ENCODE results near the gene OR4M1.
"Not testable (repeated sequence)": the region's sequence is repeated elsewhere in the genome, so short reads cannot be mapped to it uniquely, and the experiment has no call there.

OR4M1 gene

DNA sequence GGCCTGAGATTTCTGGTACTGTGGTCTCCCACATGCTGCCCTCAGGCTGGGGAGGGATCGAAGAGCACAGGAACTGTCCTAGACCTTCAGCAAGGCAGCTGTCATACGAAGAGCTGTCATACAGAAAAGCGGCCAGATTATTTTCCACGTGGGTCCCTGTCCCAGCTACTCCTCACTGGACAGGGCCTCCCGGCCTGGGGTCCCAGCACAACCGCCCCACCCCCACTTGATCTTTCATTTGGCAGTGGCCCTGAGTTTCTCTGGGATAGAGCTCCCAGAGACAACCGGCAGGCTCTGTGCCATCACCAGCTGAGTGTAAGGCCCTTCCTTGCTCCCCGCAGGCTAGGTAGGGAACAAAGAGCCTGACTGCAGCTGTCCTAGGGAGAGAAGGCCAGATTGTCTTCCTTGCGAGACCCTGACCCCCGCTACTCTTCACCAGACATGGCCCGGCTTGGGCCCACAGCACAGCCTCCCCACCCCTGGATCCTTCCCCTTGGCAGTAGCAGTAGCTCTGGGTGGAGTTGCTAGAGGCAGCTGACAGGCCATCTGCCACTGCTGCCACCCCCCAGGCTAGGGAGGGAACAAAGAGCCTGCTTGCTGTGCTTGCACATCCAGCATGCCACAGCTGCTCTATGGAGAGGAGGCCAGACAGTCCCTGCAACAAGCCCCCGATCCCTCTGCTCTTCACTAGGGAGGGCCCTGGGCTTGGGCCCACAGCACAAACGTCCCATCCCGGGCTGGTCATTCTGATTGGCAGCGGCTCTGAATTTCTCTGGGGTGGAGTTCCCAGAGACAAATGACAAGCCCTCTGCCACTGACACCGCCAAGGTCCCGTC lies 27.2 kb downstream of the OR4M1 start:
- Mint-ChIP-seq H3K4me1 (no peaks in the 10 kb centered on the region), H3K9me3 (no peaks in the 10 kb centered on the region), H3K27me3 (no peaks in the 10 kb centered on the region), H3K4me3 (no peak overlapping the region), H3K36me3 (no peaks in the 10 kb centered on the region), H3K27ac (no peak overlapping the region)
- ATAC-seq: peak; percentile 31

DNA sequence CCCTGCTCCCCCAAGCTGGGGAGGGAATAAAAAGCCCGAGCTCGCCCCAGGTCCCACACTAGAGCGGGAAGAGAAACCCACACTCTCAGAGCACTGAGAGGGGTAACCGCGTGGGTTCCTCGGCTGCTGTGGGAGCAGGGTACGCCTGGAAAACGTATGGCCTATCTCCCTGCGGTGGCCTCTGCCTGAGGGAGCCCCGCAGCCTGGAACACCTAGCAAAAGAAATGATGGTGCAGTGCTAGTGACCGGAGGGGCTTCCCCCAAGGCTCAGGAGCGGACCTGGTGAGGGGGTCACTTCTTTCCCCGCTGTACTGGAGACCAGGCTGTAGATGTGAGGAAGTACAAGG lies 27.8 kb downstream of the OR4M1 start:
- Mint-ChIP-seq H3K36me3 (no peaks in the 10 kb centered on the region), H3K27me3 (no peaks in the 10 kb centered on the region), H3K9me3 (no peaks in the 10 kb centered on the region), H3K27ac (no peak overlapping the region), H3K4me1 (no peaks in the 10 kb centered on the region), H3K4me3 (no peak overlapping the region)
- ATAC-seq: no peak

DNA sequence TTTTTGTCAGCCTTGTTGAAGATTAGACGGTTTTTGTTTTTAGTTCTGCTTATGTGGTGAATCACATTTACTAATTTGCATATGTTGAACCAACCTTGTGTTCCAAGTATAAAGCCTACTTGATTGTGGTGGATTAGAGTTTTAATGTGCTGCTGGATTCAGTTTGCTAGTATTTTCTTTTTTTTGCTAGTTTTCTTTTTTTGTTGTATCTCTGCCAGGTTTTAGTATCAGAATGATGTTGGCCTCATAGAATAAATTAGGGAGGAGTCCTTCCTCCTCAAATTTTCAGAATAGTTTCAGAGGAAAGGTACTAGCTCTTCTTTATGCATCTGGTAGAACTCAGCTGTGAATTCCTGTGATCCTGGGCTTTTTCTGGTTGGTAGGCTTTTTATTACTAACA lies 30.2 kb downstream of the OR4M1 start, which contains the start of gene OR4N2:
OR4N2 (plus strand) TSS at position 301 of the 400 bp plus-strand sequence. CDS start 23,679 bp downstream, outside the sequence.
- H3K4me3 Mint-ChIP-seq, H3K4me1 Mint-ChIP-seq, ATAC-seq, H3K9me3 Mint-ChIP-seq, H3K27ac Mint-ChIP-seq, H3K27me3 Mint-ChIP-seq, H3K36me3 Mint-ChIP-seq: not testable (repeated sequence)

DNA sequence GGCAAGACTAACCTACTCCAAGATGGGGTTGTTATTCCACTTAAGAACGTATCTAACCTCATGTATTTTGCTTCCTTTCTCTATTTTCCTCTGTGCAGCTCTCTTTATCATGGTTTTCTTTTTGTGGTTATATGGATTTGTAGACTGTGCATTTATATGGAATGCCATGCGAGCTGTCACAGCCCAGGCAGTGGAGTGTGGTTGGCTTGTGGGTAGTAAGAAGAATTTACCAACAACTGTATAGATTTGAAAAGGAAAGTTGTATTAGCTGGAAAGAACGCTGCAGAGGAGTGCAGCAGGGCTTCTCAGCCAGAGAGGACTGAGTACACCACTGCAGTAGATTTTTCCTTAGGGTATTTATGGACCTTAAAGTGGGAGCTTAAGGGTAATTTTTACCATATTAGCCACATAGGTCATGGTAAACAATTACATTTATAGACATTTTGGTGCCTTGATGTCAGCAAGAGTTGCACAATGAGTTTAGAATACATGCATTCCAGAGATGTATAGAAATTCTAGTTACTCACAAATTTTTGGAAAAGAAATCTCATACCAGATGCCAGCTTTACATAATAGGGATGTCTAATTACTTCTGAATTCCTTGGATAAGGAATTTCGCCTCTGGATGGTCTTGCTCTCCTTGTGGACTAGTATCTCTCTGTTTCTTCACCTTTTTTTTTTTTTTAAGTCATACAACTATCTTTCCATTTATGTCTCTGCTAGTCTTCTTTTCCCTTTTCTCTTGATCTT lies 40.0 kb downstream of the OR4M1 start:
- H3K27me3 Mint-ChIP-seq, H3K27ac Mint-ChIP-seq, H3K4me3 Mint-ChIP-seq, H3K9me3 Mint-ChIP-seq, H3K36me3 Mint-ChIP-seq, H3K4me1 Mint-ChIP-seq, ATAC-seq: not testable (repeated sequence)

DNA sequence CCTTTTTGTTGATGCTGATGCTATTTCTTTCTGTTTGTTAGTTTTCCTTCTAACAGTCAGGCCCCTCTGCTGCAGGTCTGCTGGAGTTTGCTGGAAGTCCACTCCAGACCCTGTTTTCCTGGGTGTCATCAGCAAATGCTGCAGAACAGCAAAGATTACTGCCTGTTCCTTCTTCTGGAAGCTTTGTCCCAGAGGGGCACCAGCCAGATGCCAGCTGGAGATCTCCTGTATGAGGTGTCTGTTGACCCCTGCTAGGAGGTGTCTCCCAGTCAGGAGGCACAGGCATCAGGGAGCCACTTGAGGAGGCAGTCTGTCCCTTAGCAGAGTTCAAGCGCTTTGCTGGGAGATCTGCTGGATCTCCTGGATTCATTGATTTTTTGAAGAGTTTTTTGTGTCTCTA lies 46.6 kb downstream of the OR4M1 start:
- H3K27ac Mint-ChIP-seq, H3K4me1 Mint-ChIP-seq, ATAC-seq, H3K9me3 Mint-ChIP-seq, H3K27me3 Mint-ChIP-seq, H3K4me3 Mint-ChIP-seq, H3K36me3 Mint-ChIP-seq: not testable (repeated sequence)

DNA sequence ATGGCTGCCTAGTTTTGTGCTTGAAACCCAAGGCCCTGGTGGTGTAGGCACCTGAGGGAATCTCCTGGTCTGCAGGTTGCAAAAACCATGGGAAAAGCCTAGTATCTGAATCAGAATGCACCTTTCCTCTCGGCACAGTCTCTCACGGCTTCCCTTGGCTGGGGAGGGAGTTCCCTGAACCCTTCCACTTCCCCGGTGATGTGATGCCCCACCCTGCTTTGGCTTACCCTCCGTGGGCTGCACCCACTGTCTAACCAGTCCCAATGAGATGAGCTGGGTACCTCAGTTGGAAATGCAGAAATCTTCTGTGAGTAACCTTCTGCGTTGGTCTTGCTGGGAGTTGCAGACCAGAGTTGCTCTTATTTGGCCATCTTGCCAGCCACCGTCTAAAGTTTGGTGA lies 47.7 kb downstream of the OR4M1 start:
- ATAC-seq, H3K27me3 Mint-ChIP-seq, H3K9me3 Mint-ChIP-seq, H3K4me1 Mint-ChIP-seq, H3K27ac Mint-ChIP-seq, H3K4me3 Mint-ChIP-seq, H3K36me3 Mint-ChIP-seq: not testable (repeated sequence)

DNA sequence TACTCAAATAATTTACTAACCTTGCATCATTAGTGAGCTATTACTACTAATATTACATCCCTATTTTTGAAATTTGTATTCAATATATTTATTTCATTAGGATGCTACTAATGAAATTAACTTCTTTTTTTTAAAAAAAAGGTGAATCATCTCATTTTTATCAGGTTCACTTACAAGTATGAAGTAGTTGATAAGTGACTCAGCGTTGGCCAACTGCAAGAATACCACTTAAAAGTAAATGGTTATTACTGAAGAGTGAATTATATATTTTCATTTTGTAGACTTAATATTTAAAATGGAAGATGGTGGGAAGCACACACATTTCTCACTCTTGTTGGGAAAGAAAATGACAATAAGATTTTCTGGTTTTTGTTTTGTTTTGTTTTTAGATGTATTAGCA lies 49.9 kb downstream of the OR4M1 start:
- H3K4me1 Mint-ChIP-seq: no peaks in the 10 kb centered on the region
- H3K27me3 Mint-ChIP-seq: no peaks in the 10 kb centered on the region
- H3K36me3 Mint-ChIP-seq: no peaks in the 10 kb centered on the region
- H3K9me3 Mint-ChIP-seq: peaks cover 5% of the 10 kb centered on the region
- H3K4me3 Mint-ChIP-seq: no peak overlapping the region
- no peak for ATAC-seq
- no peak overlapping the region for H3K27ac Mint-ChIP-seq

DNA sequence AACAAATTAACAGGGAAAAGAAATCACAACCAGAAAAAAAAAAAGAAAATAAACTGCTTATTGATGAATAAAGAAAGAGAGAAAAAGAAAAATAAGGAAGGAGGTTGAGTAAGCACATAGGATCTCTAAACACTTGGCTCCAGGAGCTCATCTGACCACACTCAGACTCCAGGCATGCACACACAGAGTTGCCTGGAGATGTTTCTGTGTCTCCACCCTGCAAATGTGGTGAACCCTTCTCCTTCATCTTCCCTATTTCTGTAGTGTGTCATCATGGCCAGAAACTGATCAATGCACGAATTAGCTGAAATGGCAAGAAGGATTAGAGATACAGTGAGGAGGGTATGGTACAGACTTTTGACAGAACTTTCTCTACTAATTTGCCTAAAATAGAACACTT lies 50.5 kb downstream of the OR4M1 start:
- no peaks in the 10 kb centered on the region for H3K4me1 Mint-ChIP-seq
- H3K9me3 Mint-ChIP-seq: peaks cover 5% of the 10 kb centered on the region
- no peak overlapping the region for H3K4me3 Mint-ChIP-seq
- no peaks in the 10 kb centered on the region for H3K36me3 Mint-ChIP-seq
- no peak overlapping the region for H3K27ac Mint-ChIP-seq
- no peak for ATAC-seq
- H3K27me3 Mint-ChIP-seq: no peaks in the 10 kb centered on the region

DNA sequence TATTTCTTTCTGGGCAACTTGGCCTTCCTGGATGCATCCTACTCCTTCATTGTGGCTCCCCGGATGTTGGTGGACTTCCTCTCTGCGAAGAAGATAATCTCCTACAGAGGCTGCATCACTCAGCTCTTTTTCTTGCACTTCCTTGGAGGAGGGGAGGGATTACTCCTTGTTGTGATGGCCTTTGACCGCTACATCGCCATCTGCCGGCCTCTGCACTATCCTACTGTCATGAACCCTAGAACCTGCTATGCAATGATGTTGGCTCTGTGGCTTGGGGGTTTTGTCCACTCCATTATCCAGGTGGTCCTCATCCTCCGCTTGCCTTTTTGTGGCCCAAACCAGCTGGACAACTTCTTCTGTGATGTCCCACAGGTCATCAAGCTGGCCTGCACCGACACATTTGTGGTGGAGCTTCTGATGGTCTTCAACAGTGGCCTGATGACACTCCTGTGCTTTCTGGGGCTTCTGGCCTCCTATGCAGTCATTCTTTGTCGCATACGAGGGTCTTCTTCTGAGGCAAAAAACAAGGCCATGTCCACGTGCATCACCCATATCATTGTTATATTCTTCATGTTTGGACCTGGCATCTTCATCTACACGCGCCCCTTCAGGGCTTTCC lies 54.4 kb downstream of the OR4M1 start:
- H3K36me3 Mint-ChIP-seq, H3K4me1 Mint-ChIP-seq, H3K27me3 Mint-ChIP-seq, H3K27ac Mint-ChIP-seq, H3K9me3 Mint-ChIP-seq, ATAC-seq, H3K4me3 Mint-ChIP-seq: not testable (repeated sequence)

DNA sequence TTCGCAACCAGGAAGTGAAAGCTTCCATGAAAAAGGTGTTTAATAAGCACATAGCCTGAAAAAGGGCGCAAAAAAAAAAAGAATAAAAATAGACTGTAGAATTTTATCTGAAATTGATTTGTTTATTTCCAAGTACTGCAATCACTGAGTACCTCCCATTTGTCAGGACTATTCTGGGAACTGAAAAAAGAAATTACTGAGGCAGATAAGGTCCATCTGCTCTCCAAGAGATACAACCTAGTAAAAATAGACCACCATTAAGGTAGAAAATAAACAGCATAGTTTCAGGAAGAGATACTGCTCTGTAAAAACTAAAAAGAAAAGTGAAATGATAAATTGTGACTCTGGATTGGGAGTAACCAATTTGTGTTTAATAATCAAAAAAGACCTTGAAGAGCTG lies 55.0 kb downstream of the OR4M1 start:
- Mint-ChIP-seq H3K4me1 (no peaks in the 10 kb centered on the region), H3K4me3 (no peak overlapping the region), H3K36me3 (no peaks in the 10 kb centered on the region), H3K27ac (no peak overlapping the region), H3K27me3 (no peaks in the 10 kb centered on the region), H3K9me3 (no peaks in the 10 kb centered on the region)
- no peak for ATAC-seq

All from stimulated activated memory B cell treated with anti-CD40 and anti-IgM and Interleukin-4, amounts not matched to agents 10 μg/mL and 1 μg/mL and 100 μg/mL, for 72 hours (primary cell).